Measurements from ENCODE around the gene COL5A1.

COL5A1 gene

GRCh38 chr9:134748591-134748990, 107.0 kb downstream of the COL5A1 start:
- FAIRE-seq: no peak

GRCh38 chr9:134750450-134751155, 109.0 kb downstream of the COL5A1 start:
- FAIRE-seq: no peak

DNA sequence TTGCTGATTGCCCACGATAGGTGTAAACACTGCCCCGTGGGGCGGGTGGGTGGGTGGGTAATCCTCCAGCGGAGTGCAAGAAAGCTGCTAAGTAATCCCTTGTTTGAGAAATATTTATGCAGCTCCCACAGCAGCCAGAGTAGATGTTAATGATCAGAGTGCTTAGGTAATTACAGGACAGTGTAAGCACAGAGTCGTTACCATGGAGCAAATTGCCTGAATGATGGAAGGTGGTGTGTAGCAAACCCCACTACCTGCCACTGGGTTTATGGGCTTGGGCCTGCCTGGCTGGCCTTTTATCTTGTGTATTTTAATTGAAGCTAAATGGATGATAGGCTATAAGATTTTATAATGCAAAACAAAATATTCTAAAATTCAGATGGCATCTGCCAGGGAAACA, 110.0 kb downstream of the COL5A1 start:
- FAIRE-seq: no peak

DNA sequence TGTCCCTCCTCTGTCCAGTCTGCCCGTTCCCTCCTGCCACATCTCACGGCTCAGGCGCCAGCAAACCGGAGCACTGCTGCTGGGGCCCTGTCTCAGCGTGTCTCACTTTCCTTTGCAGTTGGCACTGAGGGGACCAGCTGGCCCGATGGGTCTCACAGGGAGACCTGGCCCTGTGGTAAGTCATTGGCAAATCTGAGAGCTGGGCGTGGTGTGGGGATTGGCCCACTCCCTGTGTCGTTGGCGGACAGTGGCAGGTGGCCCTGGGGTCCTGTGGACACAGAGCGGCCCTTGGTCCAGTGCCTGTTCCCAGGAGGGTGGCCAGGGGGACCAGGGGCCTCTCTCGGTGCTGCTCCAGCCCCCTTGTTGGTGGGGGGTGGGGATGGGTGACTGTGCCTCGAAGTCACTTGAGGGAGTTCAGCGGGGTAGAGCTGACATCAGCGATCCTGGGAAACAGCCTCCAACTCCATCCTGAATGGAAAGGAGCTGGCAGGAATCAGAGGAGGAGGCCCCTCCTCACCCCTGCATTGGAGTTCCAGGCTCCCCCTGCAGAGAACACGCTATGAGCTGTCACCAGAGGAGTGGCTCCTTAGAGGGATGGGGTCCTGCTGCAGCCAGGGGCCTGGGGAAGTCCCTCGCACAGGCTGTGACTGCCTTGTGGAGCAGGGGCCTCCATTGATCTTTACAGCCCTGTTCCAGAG, 111.0 kb downstream of the COL5A1 start:
- no peak for FAIRE-seq

DNA sequence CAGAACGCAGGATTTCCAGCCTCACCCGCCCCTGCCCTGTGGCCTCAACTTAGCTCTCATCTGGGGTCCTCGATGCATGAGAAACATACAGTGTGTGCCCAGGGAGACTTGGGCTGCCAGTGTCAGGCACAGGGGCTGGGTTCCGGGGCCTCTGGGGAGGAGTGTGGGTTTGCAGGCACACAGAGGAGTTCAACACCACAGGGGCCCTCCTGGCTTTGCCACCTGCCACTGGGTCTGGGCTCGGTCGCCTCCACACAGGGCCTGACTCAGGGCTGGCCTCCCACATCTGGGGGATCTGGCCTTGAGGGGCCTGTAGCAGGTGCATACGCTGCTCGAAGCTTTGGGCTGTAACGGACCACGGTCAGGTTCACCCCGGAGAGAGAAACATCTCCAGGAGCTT, 111.6 kb downstream of the COL5A1 start:
- FAIRE-seq: no peak

GRCh38 chr9:134755221-134755907, 113.8 kb downstream of the COL5A1 start:
- FAIRE-seq: no peak

- FAIRE-seq: no peak
Observed at GRCh38 chr9:134756098-134756497, 114.5 kb downstream of the COL5A1 start.

DNA sequence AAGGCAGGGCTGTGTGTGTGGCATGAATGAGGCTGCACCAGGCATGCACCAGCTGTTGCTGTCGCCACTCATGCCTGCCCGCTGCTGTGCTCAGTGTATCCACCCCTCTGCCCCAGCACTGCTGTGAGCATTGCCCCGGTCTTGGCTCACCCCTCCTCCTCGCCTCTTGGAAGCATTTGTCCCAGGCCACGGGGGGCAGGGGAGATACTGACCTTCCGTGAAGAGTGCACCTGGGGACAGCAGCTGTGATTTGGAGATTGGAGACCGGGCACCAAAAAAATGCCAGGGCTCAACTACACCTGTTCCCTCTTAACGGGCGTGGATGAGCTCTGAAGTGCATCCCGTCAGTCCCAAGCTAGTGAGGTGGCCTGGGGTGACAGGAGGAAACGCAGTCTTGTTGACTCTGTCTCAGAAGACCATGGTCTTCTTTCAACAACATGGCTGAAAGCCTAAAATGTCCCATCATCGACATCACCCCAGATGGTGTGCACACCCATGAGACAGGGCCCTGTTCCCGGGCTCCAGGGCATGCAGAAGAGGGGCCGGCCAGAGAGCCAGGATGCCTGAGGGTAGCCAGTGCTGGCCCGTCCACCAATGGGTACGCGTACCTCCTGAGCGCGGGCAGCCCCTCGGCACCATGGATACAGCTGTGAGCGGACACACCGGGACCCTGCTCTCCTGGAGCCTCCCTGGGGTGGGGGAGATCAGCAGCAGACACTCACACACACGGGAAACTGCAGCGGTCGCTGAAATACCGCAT, 115.8 kb downstream of the COL5A1 start:
- no peak for FAIRE-seq

GRCh38 chr9:134758949-134759607, 117.5 kb downstream of the COL5A1 start:
- FAIRE-seq: no peak

DNA sequence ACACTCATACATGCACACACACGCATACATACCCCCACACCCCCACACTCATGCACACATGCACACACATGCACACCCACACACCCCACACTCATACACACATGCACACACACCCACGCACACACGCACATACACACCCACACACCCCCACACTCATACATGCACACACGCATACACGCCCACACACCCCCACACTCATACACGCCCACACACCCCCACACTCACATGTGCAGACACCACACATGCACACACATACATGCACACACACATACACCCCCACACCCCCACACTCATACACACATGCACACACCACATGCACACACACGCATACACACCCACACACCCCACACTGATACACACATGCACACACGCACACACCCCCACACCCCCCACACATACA, 118.3 kb downstream of the COL5A1 start:
- FAIRE-seq: no peak

- no peak for FAIRE-seq
Observed at GRCh38 chr9:134760750-134761420, 119.3 kb downstream of the COL5A1 start.

DNA sequence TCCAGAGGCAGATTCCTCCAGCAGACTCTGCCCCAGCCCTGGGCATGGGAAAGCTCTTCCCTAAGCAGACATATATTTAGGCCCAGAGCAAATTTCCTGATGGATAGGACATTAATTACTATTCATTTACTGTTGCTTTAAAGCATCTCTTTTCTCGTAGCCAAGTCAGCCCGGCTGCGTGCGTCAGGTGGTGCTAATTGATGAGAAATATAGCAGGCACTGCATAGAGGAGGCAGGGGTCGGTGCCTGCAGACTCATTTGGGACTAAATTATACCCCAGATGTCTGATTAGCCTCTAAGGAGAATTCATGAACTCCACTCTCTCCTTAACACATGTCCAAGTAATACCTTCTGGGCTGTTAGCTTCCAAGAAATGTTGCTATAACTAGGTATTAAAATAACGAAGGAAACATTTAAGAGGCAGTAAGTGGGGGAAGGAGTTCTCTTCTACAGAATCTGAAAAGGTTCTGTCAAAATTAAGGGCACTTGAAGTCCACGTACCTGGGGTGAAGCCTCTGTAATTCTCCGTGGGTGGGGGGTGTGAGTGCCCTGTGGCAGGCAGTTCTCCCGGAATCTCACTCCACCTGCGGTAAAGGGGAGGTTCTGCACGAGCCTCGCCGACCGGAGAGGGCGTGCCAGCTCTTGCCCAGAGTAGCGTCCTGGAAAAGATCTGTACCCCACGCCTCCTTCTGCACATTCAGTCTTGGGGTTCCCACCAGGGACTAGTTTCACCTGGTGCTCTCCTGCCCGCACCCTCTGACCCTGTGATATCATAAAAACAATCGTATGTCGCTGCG, 123.1 kb downstream of the COL5A1 start:
- FAIRE-seq: no peak

DNA sequence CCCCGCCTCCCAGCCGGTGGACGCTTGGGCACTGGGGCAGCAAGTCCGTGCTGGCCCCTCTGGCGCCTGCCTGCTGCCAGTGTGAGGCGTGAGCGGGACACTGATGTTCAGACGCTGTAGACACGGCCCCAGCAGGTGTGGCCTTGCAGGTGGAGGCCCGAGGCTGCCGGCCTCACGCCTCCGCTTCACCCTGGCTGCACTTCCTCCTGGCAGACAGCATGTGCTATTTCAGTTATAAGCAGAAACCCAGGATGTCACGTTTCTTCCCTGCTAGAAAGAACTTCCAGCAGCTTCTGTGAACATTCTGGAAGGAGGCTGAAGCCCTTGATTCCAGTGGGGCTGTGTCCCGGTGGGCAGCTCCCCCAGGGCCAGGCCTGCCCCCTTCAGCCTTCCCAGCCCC, 124.2 kb downstream of the COL5A1 start:
- FAIRE-seq: no peak

GRCh38 chr9:134766587-134766986, 125.0 kb downstream of the COL5A1 start:
- FAIRE-seq: no peak

DNA sequence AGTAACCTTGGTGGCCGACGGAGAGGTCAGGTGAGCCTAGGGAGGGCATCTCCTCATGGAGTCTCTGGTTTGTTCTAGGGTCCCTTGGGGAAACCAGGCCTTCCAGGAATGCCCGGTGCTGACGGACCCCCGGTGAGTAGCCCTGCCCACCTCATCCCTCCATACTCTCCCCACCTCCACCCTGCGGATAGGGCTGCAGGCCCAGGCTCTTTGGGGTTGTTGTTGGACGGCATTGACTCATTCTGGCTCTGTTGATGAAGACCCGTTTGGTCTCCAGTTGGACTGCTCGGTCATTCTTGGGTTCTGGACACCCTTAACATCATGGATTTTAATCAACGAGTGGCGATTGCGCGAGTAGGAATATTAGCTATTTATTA, 126.7 kb downstream of the COL5A1 start:
- FAIRE-seq: no peak

GRCh38 chr9:134768709-134769351, 127.2 kb downstream of the COL5A1 start:
- FAIRE-seq: no peak

GRCh38 chr9:134770972-134771971, 129.7 kb downstream of the COL5A1 start:
- FAIRE-seq: no peak

GRCh38 chr9:134772331-134772730, 130.7 kb downstream of the COL5A1 start:
- FAIRE-seq: no peak

DNA sequence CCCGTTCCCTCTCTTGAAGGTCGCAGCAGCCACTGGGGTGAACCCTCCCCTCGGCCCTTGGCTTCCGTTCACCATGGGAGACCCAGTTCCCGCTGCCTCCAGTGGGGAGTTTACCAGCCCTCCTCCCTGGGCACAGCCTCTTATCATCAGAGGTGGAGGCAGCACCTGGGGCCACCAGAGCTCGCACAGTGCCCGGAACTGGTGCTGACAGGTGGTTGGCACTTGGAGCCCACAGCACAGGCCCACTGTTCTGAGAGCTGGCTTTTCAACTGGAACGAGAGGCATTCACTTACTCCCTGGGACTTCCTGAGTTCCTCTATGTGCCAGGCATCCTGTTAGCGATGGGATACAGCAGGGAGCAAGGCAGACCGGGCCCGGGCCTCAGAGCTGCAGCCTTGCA, 132.2 kb downstream of the COL5A1 start:
- no peak for FAIRE-seq
